ENCODE measurements around the gene MYO19. TPM values are rescaled to one million over a fixed set of nuclear protein-coding genes. Genes with fewer than 3 reads are reported as not detected.

The MYO19 gene
- total and polyA plus RNA-seq, 12 donors, result 12.0 to 43.6 (median 29.4) TPM

DNA sequence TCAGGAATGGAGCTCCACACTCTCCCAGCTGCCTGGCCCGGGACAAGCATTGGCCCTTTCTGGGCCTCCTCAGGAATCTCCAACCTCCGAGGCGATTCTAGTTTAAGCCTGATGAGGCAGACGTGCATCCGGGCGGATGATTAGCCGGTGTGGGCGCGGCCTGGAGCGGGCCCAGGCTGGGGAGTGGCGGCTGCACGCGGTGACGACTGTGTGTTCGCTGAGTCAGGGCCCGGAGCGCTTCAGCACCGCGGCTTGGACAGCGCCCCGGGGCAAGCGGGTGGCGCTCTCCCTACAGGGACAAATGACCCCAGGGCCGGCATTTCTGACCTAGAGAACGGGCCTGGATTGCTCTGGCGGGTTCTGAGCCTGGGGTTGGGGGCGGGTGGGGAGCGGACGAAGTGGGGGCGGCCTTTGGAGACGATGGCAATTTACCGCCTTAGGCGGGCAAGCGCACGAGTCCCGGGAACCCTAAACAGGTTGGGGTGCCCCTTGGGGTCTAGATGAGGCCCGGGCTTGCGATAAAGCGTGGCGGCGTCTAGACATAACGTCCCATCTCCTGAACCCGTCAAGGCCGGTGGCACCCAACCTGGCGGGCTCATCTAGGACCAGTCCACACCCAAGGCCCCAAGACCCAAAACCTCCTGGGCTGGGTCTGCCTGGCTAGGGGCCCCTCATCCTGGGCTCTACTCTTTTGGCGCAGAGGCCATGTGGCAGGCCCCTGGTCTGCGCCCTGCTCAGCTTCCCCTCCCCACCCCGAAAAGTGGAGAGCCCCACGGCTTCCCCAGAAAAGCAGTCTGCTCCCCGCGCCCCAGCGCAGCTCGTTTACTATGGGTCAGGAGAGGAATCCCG, 70.5 kb downstream of the MYO19 start:
- no peak overlapping the region for H3K27ac ChIP-seq
- H3K4me1 ChIP-seq (replicated peaks in 1 of 2), result no peaks in the 10 kb centered on the region
- no peaks in the 10 kb centered on the region for H3K9me3 ChIP-seq (replicated peaks in 1 of 3)
- TF ChIP-seq POLR2A (IDR thresholded peaks at IDR 0.05), result no peak
- TF ChIP-seq, protein P1, sequence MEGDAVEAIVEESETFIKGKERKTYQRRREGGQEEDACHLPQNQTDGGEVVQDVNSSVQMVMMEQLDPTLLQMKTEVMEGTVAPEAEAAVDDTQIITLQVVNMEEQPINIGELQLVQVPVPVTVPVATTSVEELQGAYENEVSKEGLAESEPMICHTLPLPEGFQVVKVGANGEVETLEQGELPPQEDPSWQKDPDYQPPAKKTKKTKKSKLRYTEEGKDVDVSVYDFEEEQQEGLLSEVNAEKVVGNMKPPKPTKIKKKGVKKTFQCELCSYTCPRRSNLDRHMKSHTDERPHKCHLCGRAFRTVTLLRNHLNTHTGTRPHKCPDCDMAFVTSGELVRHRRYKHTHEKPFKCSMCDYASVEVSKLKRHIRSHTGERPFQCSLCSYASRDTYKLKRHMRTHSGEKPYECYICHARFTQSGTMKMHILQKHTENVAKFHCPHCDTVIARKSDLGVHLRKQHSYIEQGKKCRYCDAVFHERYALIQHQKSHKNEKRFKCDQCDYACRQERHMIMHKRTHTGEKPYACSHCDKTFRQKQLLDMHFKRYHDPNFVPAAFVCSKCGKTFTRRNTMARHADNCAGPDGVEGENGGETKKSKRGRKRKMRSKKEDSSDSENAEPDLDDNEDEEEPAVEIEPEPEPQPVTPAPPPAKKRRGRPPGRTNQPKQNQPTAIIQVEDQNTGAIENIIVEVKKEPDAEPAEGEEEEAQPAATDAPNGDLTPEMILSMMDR (IDR thresholded peaks at IDR 0.05), result no peak
- no peak overlapping the region for H3K4me3 ChIP-seq
- H3K27me3 ChIP-seq, result peaks cover 25% of the 10 kb centered on the region
- no peaks in the 10 kb centered on the region for H3K36me3 ChIP-seq (replicated peaks in 1 of 2)
- peak; percentile 84 to 89 (median 86) for DNase-seq
- intact Hi-C loops (cut with DNase I), result no loop called here
- 11 to 24% (median 12%) methylated on average over 14 to 54 of the region's 54 CpGs for WGBS, 4 donors

DNA sequence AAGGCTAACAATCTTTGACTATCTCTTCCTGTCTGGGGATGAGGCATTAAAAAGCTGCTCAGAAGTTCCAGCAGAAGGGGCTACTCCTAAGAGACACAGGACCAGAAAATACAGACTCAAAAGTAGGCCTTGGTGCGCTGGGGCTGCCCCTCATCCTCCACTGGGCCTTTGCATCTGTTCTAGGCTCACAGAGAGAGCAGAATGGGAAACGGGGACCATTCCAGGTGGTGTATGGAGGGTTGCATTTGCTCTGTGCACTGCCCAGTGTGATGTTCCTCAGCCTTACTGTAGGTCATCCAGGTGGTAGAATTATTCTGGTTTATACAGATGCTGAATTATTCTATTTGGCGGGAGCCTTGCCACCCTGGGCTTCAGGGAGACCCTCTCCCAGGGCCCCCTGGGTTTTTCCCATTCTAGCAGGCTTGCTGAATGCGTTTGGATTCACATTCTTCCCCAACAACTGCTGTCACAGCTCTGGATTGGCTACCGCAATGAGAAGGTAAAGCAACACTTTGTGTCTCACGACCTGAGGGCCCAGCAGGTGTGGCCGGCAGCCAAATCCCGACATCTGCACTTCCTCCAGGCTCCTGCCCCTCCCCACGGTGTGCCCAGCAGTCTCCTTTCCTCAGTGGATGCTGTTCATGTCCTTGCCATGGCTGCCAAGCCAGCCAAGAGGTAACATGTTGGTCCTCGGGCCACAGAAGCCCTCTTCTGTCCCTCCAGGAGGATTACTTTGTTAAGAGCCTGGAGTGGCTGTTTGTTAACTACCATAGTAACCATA, 73.1 kb downstream of the MYO19 start:
- H3K27me3 ChIP-seq, result peaks cover 15% of the 10 kb centered on the region
- no peak for DNase-seq
- no peak overlapping the region for H3K4me3 ChIP-seq
- intact Hi-C loops (cut with DNase I), result no loop called here
- no peaks in the 10 kb centered on the region for H3K9me3 ChIP-seq (replicated peaks in 1 of 3)
- no peaks in the 10 kb centered on the region for H3K36me3 ChIP-seq (replicated peaks in 1 of 2)
- no peak overlapping the region for H3K27ac ChIP-seq
- no peaks in the 10 kb centered on the region for H3K4me1 ChIP-seq (replicated peaks in 1 of 2)
- 58 to 67% (median 63%) methylated on average over 5 to 10 of the region's 10 CpGs for WGBS, 4 donors
- no peak for TF ChIP-seq POLR2A (IDR thresholded peaks at IDR 0.05)
- TF ChIP-seq, protein P1 (IDR thresholded peaks at IDR 0.05), result no peak

DNA sequence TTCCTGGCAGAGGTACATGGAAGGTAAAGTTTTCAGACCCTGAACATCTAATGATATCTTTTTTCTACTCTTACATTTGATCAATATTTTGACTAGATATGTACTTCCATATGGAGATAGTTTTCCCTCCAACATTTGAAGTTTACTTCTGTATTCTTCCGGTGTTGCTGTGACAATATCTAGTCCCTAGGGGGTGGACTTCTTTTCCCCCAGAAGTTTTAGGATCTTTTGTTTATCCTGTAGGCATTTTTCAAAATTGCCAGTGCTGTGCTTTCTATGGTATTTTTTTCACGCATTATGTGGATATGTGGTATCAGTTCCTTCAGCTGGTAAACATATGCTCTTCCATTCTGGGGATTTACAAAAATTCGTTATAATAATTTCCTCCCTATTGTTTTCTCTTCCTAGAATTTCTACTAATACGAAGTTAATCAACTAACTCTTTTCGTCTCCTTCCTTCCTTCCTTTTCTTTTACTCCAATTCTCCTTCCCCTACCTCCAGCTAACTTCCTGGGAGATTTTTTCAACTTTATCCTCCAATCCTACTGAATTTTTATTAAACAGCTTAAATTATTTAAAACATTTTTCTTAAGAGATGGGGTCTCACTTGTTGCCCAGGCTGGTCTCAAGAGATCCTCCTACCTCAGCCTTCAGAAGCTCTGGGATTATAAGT, 74.3 kb downstream of the MYO19 start:
- H3K27ac ChIP-seq, result no peak overlapping the region
- H3K36me3 ChIP-seq (replicated peaks in 1 of 2), result no peaks in the 10 kb centered on the region
- no peak for DNase-seq
- no peaks in the 10 kb centered on the region for H3K4me1 ChIP-seq (replicated peaks in 1 of 2)
- TF ChIP-seq, protein P1 (IDR thresholded peaks at IDR 0.05), result no peak
- TF ChIP-seq POLR2A (IDR thresholded peaks at IDR 0.05), result no peak
- no peaks in the 10 kb centered on the region for H3K9me3 ChIP-seq (replicated peaks in 1 of 3)
- no peak overlapping the region for H3K4me3 ChIP-seq
- intact Hi-C loops (cut with DNase I), result no loop called here
- H3K27me3 ChIP-seq, result peaks cover 15% of the 10 kb centered on the region
- WGBS, 4 donors, result 57 to 64% (median 61%) methylated on average over 5 of the region's 5 CpGs

DNA sequence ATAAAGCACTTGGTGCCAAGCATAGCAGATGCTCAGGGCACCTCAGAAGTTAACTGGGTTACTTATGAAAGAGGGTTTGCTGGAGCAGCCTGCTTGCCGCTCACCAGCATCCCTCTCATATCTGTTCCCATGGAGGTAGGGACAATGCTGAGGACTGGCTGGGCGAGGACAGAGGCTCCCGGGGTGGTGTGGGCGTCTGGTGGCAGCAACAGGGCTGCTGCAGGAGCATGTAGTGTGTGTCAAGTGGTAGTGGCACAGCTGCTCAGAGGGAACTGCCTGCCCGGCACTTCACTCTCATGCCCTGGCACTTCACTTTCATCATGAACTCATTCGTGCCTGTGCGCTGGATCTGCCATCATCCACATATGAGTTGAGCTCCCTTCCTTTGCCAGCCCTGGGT, 75.1 kb downstream of the MYO19 start:
- intact Hi-C loops (cut with DNase I), result no loop called here
- Histone ChIP-seq H3K4me3 (no peak overlapping the region), H3K36me3 (replicated peaks in 1 of 2) (no peaks in the 10 kb centered on the region), H3K27ac (no peak overlapping the region), H3K9me3 (replicated peaks in 1 of 3) (no peaks in the 10 kb centered on the region), H3K4me1 (replicated peaks in 1 of 2) (no peaks in the 10 kb centered on the region), H3K27me3 (peaks cover 11% of the 10 kb centered on the region)
- TF ChIP-seq, protein P1 (IDR thresholded peaks at IDR 0.05), result no peak
- TF ChIP-seq POLR2A (IDR thresholded peaks at IDR 0.05), result no peak
- WGBS, 4 donors, result 51 to 77% (median 69%) methylated on average over 7 of the region's 7 CpGs
- no peak for DNase-seq

Measured in adrenal gland (tissue), 12 donors.